C4-2B (cell line): ENCODE results near the gene NDUFAF3.

Experiments used
- H3K27ac ChIP-seq: fragments of 450-650 bp; 2 replicates; pipeline ENCODE4 v1.5.1; 2017
- ZFX ChIP-seq: fragments of 450-650 bp; IDR thresholded peaks from 2 replicates; pipeline ENCODE4 v1.6.1; 2017
- TF ChIP-seq, protein P1 (sequence below): fragments of 450-650 bp; conservative IDR thresholded peaks from 2 replicates; pipeline ENCODE4 v1.5.1; 2017; ENCODE audit warnings: mild to moderate bottlenecking

Gene NDUFAF3

DNA sequence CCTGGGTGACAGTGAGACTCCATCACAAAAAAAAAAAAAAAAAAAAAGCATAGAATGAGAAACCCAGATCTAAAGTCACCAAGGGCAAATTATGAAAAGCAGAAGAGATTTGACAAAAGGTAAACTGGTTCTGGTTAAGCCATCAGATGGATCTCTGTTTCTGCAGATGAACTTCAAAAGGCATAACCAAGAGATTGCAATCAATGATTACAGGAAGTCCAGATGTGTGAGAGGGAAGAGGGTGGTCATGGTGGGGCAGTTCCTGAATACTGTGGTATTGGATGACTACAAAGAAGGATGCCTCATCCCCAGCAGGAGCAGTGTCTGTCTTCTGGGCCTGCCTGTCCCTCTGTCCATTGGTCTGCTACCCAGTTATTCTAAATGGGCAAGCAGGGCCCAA, 28.1 kb upstream of the NDUFAF3 start:
- no peak overlapping the region for H3K27ac ChIP-seq
- no peak for TF ChIP-seq ZFX
- TF ChIP-seq, protein P1, sequence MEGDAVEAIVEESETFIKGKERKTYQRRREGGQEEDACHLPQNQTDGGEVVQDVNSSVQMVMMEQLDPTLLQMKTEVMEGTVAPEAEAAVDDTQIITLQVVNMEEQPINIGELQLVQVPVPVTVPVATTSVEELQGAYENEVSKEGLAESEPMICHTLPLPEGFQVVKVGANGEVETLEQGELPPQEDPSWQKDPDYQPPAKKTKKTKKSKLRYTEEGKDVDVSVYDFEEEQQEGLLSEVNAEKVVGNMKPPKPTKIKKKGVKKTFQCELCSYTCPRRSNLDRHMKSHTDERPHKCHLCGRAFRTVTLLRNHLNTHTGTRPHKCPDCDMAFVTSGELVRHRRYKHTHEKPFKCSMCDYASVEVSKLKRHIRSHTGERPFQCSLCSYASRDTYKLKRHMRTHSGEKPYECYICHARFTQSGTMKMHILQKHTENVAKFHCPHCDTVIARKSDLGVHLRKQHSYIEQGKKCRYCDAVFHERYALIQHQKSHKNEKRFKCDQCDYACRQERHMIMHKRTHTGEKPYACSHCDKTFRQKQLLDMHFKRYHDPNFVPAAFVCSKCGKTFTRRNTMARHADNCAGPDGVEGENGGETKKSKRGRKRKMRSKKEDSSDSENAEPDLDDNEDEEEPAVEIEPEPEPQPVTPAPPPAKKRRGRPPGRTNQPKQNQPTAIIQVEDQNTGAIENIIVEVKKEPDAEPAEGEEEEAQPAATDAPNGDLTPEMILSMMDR: no peak

DNA sequence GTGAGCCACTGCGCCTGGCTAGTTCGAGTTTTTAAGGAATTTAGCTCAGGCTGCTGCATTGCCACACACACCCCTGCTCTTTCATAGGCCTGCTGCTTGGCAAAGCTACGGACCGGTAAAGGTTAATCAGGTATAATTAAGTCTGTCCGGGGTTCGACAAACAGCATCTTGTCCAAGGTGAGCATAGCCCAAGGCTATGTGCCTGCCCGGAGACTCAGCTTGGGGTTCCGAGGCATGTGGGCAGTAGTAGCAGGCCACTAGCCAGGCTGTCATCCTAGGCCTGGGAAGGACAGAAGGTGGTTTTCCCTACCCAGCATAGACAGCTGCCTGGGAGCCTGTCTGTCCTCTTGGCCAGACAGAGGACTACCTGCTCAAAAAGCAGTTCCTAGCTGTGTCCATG, 25.3 kb upstream of the NDUFAF3 start:
- no peak overlapping the region for H3K27ac ChIP-seq
- TF ChIP-seq, protein P1: no peak
- TF ChIP-seq ZFX: no peak

DNA sequence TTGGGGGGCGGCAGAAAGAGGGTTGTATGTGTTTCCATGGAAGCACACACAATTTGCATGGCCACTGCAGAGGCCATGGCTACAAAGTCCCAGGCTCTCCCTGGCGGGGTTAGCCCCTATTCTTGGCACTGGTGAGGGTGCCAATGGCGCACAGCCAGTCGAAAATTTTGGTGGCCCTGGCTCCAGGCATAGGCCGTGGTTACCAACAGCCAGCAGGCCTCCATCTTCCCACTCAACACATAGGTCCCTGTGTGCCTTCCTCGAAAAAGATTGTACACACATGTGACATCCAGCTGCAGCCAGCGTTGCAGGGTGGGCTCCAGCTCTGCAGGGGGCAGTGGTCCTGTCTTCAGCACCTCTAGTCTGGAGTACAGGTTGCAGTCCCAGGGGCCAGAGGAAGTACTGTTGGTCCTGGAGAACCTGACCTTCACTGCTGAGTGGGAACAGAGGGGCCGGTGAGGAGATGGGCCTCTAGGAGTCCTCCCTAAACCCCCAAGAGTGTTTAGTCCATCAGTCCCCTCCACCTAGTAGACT, 24.8 kb upstream of the NDUFAF3 start:
- no peak for TF ChIP-seq ZFX
- TF ChIP-seq, protein P1: no peak
- H3K27ac ChIP-seq: no peak overlapping the region

DNA sequence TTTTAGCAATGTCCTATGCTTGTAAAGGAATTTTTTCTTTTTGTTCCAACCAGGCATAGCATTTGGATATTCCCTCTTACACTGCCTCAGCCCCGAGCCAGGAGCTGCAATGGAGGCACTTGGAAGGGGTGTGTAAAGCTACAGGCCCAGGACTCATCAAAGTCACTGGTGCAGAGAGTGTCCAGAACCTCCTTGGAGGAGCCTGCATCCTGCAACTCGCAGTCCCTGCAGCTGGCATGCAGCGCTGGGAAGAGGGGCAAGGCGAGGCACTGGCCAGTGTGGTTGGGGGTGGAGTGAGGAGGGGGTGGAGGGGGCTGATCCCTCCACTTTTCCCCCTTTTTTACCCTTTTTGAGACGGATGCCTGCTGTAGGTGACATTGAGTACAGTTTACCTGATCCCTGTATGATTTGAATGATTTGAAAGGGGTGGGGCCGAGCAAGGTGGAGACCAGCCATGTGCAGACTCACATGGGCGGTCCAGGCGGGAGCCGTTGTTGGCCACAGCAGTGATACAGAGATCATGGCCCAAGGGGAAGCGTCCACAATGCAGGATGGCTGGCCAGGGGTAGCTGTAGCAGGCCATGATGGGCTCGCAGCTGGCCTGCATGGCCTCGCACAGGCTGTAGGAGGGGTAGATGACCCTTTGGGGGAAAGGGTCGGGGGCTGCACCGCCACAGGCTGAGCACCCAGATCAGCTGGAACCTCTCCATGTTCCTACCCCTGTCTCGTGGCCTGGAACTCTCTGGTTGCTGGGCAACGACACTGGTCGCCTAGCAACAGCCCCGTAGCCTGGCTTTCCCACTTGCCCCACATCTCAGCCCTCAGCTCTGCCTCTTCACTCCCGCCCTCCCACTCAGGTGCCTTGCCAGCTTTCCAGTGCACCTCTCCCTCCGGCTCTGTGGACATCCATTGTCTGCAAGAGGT, 23.9 kb upstream of the NDUFAF3 start:
- TF ChIP-seq, protein P1: no peak
- no peak for TF ChIP-seq ZFX
- H3K27ac ChIP-seq: no peak overlapping the region

DNA sequence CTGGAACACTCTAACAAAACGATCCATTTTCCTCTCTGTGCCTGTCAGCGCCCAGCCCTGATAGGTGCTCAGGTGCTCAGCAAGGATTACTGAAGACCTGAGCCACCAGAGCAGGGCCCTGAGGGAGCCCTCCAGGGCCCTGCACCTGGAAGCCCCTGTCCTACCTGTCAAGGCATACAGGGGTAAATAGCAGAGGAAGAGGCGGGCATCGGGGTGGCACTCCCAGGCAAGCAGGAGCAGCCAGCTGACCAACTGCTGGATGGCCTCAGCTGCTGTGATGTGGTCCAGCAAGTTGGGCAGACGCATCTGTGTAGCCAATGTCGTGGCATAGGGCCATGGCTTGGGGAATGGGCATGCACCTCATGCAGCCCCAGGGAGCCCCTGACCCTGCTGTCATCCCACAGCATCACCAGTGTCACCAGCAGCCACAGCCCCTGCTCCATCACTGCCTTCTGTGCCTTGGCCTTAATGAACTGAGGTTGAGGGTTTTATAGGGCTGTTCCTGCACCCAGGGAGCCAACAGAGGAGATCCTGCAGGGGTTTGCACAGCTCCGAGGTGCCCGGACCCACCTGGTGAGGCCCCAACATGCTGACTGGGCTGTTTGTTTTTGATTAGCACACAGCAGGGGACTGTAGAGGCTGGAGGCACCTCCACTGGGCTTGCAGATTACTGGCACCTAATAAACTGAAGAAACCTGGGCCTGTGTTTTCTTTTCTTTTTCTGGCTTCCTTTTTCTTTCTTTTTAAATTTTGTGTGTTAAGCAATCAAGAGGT, 22.6 kb upstream of the NDUFAF3 start:
- TF ChIP-seq, protein P1: no peak
- TF ChIP-seq ZFX: no peak
- no peak overlapping the region for H3K27ac ChIP-seq

DNA sequence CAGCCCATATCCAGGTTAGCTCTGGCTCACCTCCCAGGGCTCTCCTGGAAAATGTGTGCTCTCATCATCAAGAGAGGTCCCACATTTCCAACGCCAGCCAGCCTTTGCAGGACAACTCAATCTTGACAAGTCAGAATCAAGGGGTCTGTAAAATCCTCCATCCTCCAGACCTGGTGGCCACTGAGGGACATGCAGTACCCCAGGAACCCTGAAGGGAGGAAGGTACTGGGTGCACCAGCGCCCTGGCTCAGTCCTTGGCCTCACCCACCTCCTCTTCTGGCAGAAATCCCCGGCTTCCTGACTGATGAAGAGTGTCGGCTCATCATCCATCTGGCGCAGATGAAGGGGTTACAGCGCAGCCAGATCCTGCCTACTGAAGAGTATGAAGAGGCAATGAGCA, 20.8 kb upstream of the NDUFAF3 start:
- no peak for TF ChIP-seq ZFX
- TF ChIP-seq, protein P1: no peak
- H3K27ac ChIP-seq: no peak overlapping the region
